ENCODE results near the gene LRRK1. TPM values are rescaled to one million over a fixed set of nuclear protein-coding genes. Genes with fewer than 3 reads are reported as not detected.

Gene LRRK1
- total RNA-seq, 2 experiments from 2014 or later, result 1.0 to 1.1 TPM

DNA sequence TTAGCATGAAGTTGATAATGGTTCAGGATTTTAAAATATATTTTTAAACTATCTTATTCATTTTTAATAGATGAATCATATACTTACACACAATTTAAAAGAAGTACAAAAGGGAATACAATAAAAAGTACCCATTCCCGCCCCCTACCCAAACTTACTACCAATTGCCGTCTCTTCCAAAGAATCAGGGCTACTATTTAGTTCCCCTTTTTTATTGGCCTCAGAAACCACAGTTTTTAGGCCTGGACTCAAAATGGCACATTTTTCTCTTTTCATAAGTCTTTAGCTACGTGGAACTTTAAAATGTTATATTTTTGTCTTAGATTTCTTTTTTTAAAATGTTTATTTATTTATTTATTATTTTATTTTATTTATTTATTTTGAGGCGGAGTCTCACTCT lies 18.0 kb downstream of the LRRK1 start:
- ChIA-PET CTCF (interaction anchor here (1.9 kb wide), 1 partner anchor 19 kb away, joined by 6 read pairs; no protein-coding TSS in a partner anchor), POLR2A (no interaction called here)
- peaks cover 1% of the 10 kb centered on the region for H3K27me3 Mint-ChIP-seq
- H3K36me3 Mint-ChIP-seq (ENCODE audit: low read depth), result no peaks in the 10 kb centered on the region
- H3K4me1 Mint-ChIP-seq, result no peaks in the 10 kb centered on the region
- DNase-seq, result no peak
- no peak overlapping the region for H3K4me3 Mint-ChIP-seq
- H3K27ac Mint-ChIP-seq, result no peak overlapping the region
- no peaks in the 10 kb centered on the region for H3K9me3 Mint-ChIP-seq

DNA sequence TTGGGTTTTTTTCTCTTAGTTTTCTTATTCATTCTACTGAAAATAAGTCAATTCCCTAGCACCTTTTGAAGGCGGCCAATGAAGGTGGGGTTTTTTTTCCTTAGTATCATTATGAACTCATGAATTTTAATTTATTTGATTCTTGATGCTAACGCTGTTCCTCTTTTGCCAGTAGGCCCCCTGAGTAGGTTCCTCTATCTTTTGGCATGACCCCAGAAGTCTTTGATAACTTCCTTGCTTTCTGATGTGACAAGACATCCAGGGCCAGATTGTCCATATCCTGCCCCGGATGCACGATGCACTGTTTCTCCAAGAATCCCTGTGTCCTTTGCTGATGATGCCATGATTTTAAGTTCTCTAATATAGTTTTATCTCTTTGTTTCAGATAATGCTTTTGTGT lies 20.6 kb downstream of the LRRK1 start:
- no peaks in the 10 kb centered on the region for H3K9me3 Mint-ChIP-seq
- H3K4me1 Mint-ChIP-seq, result no peaks in the 10 kb centered on the region
- H3K4me3 Mint-ChIP-seq, result no peak overlapping the region
- ChIA-PET POLR2A (no interaction called here), CTCF (no interaction called here)
- DNase-seq, result no peak
- H3K27me3 Mint-ChIP-seq, result no peaks in the 10 kb centered on the region
- no peak overlapping the region for H3K27ac Mint-ChIP-seq
- H3K36me3 Mint-ChIP-seq (ENCODE audit: low read depth), result no peaks in the 10 kb centered on the region

DNA sequence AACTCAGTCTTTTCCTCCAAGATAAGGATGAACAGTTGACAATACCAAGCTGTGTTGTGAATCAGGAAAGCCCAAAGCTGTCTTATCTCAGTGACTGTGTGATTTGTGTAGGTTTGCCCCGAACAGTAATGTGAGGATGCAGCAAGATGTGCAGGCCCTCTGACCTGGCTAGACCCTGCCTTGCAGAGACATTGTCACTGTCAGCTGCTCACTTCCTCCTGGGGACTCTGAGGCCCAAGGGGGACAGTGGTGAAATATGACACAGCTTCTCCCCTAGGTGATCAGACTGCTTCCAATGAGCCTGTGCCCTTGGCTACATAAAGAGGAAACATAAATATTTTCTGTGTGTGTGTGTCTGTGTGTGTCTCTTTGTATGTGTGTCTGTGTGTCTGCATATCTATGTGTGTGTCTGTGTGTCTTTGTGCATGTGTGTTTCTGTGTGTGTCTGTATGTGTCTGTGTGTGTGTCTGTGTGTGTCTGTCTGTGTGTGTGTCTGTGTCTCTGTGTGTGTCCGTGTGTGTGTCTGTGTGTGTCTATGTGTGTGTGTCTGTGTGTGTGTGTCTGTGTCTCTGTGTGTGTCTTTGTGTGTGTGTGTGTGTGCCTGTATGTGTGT lies 21.7 kb downstream of the LRRK1 start:
- Mint-ChIP-seq H3K27ac (no peak overlapping the region), H3K27me3 (peaks cover 2% of the 10 kb centered on the region), H3K9me3 (no peaks in the 10 kb centered on the region), H3K4me1 (no peaks in the 10 kb centered on the region), H3K4me3 (no peak overlapping the region), H3K36me3 (ENCODE audit: low read depth) (no peaks in the 10 kb centered on the region)
- no peak for DNase-seq
- ChIA-PET CTCF (no interaction called here), POLR2A (no interaction called here)

DNA sequence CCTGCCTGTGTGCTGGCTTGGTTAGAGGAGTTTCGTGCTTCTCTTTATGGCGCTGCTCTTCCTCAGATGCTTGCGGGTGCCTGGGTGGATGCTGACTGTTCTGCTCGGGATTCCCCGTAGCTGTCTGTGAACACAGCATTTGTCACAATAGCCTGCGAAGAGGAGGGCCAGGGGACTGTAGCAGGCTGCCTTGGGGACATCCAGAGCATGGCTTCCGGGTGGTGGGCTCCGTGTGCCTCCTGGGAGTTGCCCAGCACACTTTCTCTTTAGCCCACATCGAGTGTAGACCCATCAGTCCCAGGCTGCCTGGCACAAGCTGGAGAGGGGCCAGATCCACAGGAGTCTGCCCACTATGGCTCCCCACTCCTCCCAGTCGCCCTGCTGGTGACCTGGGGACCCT lies 22.4 kb downstream of the LRRK1 start:
- no peaks in the 10 kb centered on the region for H3K9me3 Mint-ChIP-seq

DNA sequence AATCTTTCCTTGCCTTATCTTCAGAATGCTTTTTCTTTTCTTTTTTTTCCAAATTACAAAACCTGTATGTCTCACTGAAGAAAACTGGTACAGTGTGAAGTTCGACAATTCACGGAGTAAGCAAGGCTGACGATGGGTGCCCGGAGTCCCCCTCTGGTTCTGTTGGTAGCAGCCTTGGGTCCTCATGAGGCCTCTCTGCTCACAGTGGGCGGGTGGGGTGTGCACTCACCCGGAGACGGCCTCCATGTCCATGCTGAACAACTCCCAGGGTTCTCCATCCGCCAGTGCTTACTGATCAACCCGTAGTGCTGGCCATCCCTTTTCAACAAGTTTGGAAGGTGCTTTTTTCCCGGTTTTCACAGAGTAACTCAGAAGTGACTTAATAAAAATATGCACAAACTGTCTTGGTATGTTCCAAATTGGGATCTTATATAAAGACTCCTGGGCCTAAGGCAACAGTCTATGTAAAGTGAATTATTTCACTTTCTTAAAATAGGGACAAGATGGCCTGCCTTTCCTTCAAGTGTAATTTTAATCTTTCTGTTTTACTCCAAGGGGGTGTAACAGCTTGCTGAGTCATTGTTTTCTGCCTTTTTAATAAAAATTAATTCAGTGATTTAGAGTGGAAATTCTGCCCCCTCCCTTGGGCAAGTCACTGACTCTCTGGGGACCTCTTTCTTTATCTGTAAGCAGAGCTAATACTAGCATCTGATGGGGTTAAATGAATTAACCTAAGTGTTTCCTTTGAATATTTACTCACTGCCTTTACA lies 23.7 kb downstream of the LRRK1 start:
- Mint-ChIP-seq H3K27me3 (peaks cover 2% of the 10 kb centered on the region), H3K27ac (no peak overlapping the region), H3K9me3 (no peaks in the 10 kb centered on the region), H3K4me3 (no peak overlapping the region), H3K36me3 (ENCODE audit: low read depth) (no peaks in the 10 kb centered on the region), H3K4me1 (no peaks in the 10 kb centered on the region)
- POLR2A ChIA-PET, result no interaction called here
- DNase-seq, result no peak
- CTCF ChIA-PET, result interaction anchor here (1.0 kb wide), 1 partner anchor 65 kb away, joined by 3 read pairs; no protein-coding TSS in a partner anchor

More for the DNA sequence above, 22.4 kb downstream of the LRRK1 start:
- ChIA-PET CTCF (no interaction called here), POLR2A (no interaction called here)
- H3K27me3 Mint-ChIP-seq, result peaks cover 2% of the 10 kb centered on the region
- no peaks in the 10 kb centered on the region for H3K36me3 Mint-ChIP-seq (ENCODE audit: low read depth)
- no peak overlapping the region for H3K27ac Mint-ChIP-seq
- H3K4me1 Mint-ChIP-seq, result no peaks in the 10 kb centered on the region
- DNase-seq, result no peak
- no peak overlapping the region for H3K4me3 Mint-ChIP-seq

DNA sequence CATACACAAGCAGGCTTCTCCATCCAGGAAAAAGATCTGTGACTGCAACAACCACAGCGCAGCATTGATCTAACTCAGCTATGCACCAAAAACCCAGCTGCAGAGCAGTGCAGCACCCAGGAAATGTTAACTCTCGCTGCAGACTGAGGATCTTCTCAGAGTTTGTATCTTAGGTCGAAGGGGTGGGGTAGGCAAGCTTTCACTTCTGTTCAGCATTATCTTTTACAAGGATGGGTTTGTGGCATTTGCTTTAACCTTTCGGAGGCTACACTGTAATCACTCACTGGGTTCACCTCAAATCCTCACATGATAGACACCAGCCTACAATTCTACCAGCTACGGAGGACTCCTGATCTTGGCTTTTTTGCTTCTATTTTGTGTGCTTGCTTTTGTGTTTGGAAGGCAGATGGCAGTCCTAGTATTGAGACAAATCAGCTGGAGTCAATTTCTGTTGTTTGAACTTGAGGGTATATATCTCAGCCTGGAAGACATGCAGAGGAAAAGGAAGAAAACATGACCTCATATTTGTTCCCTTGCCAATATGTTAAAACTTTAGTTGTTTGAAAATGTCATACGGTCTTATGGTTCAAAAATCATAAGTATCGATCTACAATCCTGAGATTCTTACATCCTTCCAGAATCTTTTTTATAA lies 25.2 kb downstream of the LRRK1 start:
- H3K27ac Mint-ChIP-seq, result no peak overlapping the region
- no peaks in the 10 kb centered on the region for H3K36me3 Mint-ChIP-seq (ENCODE audit: low read depth)
- no peaks in the 10 kb centered on the region for H3K9me3 Mint-ChIP-seq
- ChIA-PET CTCF (no interaction called here), POLR2A (no interaction called here)
- no peak for DNase-seq
- no peaks in the 10 kb centered on the region for H3K4me1 Mint-ChIP-seq
- H3K4me3 Mint-ChIP-seq, result no peak overlapping the region
- peaks cover 11% of the 10 kb centered on the region for H3K27me3 Mint-ChIP-seq

DNA sequence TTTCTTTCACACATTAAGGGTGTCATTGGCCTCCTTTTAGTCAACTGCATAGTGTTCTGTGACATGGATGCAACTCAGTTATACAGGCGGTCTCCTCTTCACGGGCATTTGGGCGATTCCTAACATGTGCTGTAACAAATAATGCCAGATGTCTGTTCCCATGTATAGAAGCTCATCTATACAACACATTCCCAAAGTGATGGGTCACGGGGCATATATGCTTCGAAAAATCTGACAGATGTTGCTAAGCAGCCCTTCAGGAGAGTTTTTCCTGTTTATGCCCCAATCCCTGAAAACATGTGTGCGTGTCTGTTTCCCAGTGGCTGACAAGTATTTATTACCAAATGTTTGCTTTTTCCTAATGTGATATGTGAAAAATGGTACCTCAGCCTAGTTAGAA lies 25.8 kb downstream of the LRRK1 start:
- CTCF ChIA-PET, result no interaction called here
- H3K4me3 Mint-ChIP-seq, result no peak overlapping the region

DNA sequence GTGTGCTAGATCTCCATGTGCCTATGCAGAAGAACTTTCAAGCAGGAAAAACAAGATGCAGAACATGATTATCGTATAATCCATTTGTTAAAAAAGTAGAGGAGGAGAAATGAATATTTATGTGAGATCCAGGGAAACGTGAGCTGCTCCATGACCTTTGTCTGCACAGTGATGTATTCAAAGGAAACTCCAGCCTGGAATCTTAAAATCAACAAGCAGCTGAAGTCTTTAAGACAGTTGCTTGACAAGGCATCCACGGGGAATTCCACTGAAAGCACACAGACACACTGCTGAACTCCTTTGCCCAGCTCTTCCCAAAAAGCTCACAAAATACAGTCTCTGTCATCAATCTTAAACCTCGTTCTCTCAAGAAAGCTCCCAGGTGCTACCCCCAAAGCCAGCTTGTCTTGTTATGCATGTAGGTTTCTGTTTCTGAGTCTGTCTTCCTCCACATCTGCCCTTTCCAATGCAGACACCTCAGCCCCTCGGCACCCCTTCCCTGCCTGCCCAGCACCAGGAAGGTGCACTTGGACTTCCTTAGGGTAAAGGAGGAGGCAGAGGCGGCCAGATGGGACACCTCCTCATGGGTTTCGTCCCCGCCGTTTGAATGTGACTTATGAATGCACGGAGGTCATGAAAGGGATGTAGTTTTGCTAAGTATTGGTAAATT lies 28.7 kb downstream of the LRRK1 start:
- DNase-seq, result no peak
- peaks cover 12% of the 10 kb centered on the region for H3K27me3 Mint-ChIP-seq
- H3K27ac Mint-ChIP-seq, result no peak overlapping the region
- no peaks in the 10 kb centered on the region for H3K4me1 Mint-ChIP-seq
- ChIA-PET CTCF (no interaction called here), POLR2A (no interaction called here)
- H3K36me3 Mint-ChIP-seq (ENCODE audit: low read depth), result no peaks in the 10 kb centered on the region
- H3K4me3 Mint-ChIP-seq, result no peak overlapping the region
- H3K9me3 Mint-ChIP-seq, result no peaks in the 10 kb centered on the region

More for the DNA sequence above, 25.8 kb downstream of the LRRK1 start:
- Mint-ChIP-seq H3K27ac (no peak overlapping the region), H3K9me3 (no peaks in the 10 kb centered on the region), H3K4me1 (no peaks in the 10 kb centered on the region), H3K27me3 (peaks cover 12% of the 10 kb centered on the region), H3K36me3 (ENCODE audit: low read depth) (no peaks in the 10 kb centered on the region)
- DNase-seq, result no peak
- POLR2A ChIA-PET, result no interaction called here

DNA sequence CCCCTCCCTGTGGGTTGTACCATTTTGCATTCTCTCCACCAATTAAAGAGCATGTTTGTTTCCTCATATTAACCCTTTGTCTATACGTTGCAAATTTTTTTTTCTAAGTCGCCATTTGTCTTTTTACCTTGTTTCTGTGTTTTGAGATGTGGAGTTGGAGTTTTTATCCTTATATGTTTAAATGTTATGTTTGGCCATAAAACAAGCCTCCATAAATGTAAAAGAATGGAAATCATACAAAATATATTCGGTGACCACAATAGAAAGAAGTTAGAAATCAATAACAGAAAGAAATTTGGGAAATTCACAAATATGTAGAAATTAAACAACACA lies 29.2 kb downstream of the LRRK1 start:
- H3K36me3 Mint-ChIP-seq (ENCODE audit: low read depth), result no peaks in the 10 kb centered on the region
- H3K27me3 Mint-ChIP-seq, result peaks cover 12% of the 10 kb centered on the region
- no peak for DNase-seq
- H3K4me3 Mint-ChIP-seq, result no peak overlapping the region
- no peaks in the 10 kb centered on the region for H3K9me3 Mint-ChIP-seq
- no peaks in the 10 kb centered on the region for H3K4me1 Mint-ChIP-seq
- ChIA-PET CTCF (no interaction called here), POLR2A (no interaction called here)
- H3K27ac Mint-ChIP-seq, result no peak overlapping the region

DNA sequence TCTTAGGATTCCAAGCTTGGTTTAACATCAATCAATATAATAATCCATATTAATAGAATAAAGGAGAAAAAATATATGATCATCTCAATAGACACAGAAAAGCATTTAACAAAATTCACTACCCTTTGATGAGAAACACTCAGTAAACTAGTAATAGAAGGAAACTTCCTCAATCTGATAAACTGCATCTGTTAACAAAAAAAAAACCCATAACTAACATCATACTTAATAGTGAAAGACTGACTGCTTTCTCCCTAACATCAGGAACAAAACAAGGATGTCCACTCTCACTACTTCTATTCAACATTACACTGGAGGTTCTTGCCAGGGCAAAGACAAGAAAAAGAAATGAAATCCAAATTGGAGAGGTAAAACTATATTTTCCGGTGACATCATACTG lies 30.5 kb downstream of the LRRK1 start:
- ChIA-PET POLR2A (no interaction called here), CTCF (no interaction called here)
- Mint-ChIP-seq H3K36me3 (ENCODE audit: low read depth) (no peaks in the 10 kb centered on the region), H3K27me3 (peaks cover 15% of the 10 kb centered on the region), H3K27ac (no peak overlapping the region), H3K4me1 (no peaks in the 10 kb centered on the region), H3K4me3 (no peak overlapping the region), H3K9me3 (no peaks in the 10 kb centered on the region)
- no peak for DNase-seq

DNA sequence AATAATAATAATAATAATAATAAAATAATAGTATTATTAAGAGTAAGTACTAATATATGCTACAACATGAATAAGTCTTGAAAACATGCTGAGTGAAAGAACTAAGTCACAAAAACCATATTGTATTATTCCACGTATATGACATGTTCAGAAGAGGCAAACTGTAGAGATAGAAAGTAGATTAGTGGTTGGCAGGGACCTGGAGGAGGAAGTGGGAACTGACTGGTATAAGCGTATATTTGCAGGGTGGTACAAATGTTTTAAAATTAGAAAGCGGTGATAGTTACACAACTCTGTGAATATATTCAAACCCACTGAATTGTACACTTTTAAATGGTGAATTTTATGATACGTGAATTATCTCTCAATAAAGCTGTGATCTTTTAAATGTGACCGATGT lies 32.8 kb downstream of the LRRK1 start:
- Mint-ChIP-seq H3K4me1 (no peaks in the 10 kb centered on the region), H3K9me3 (no peaks in the 10 kb centered on the region), H3K36me3 (ENCODE audit: low read depth) (no peaks in the 10 kb centered on the region), H3K4me3 (no peak overlapping the region), H3K27me3 (peaks cover 27% of the 10 kb centered on the region), H3K27ac (no peak overlapping the region)
- ChIA-PET CTCF (interaction anchor here (1.3 kb wide), 1 partner anchor 34 kb away, joined by 3 read pairs; no protein-coding TSS in a partner anchor), POLR2A (no interaction called here)
- no peak for DNase-seq

DNA sequence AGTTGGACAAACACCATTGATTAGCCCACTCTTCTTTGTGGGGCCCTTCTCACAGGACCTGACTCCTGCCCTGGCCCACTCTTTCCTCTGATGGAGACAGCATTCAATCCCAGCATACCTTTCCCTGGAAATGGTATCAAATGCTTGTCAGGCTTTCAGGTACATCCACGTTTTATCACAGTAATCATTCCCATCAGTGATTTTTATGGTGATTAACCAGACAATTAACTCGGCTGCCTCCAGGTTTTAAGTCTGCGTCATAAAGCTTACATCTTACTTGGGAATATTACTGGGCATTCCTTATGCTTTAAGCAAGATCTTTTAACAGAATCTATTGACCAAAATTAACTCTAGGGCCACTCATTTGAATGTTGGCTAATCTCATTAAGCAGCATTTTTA lies 33.4 kb downstream of the LRRK1 start:
- CTCF ChIA-PET, result no interaction called here
- no peak overlapping the region for H3K4me3 Mint-ChIP-seq
- no peak for DNase-seq
- no peaks in the 10 kb centered on the region for H3K4me1 Mint-ChIP-seq
- no peak overlapping the region for H3K27ac Mint-ChIP-seq
- H3K9me3 Mint-ChIP-seq, result no peaks in the 10 kb centered on the region
- POLR2A ChIA-PET, result no interaction called here
- H3K36me3 Mint-ChIP-seq (ENCODE audit: low read depth), result no peaks in the 10 kb centered on the region
- H3K27me3 Mint-ChIP-seq, result peaks cover 28% of the 10 kb centered on the region

DNA sequence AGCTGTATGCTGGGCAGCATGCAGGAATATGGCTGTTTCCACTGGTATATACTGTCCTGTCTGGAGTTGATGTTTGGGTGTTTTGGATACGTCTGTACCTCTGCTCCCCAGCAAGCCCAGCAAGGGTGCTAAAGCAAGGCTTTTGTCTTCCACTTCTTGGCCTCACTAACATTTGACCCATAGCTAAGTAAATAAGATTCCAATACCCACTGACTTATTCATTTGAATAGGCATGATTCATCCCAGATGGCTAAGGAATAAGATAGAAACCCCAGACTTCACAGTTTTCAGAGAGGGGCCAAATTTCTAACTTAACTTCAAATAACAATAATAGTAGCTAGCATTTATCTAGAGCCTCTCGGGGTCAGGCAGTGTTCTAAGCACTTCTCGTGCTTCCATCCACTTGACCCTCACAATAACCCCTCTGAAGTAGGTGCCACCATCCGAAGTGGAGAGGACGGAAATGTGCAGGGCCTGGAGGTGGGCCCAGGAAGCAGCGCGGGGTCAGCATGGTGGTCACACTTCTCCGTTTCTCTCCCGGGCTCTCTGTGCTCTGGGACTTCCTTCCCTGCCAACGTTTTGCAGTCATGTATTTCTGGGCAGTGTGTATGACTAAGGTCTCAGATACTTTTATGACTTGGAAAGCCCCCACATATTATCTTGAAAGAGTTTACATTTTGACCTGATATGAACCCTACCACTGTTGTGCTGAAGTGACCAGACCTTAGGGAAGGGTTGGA lies 39.3 kb downstream of the LRRK1 start:
- H3K27me3 Mint-ChIP-seq, result peaks cover 30% of the 10 kb centered on the region
- H3K36me3 Mint-ChIP-seq (ENCODE audit: low read depth), result no peaks in the 10 kb centered on the region
- no peaks in the 10 kb centered on the region for H3K4me1 Mint-ChIP-seq
- no peak overlapping the region for H3K27ac Mint-ChIP-seq
- POLR2A ChIA-PET, result no interaction called here
- H3K4me3 Mint-ChIP-seq, result no peak overlapping the region
- H3K9me3 Mint-ChIP-seq, result no peaks in the 10 kb centered on the region
- CTCF ChIA-PET, result no interaction called here
- no peak for DNase-seq

All from activated CD4-positive, alpha-beta memory T cell treated with anti-CD3 and anti-CD28 coated beads, Interleukin-2, amount 10 ng/mL, durations not matched to agents 7 days and 5 days (primary cell).